Adrenal gland (tissue), 5 donors: ENCODE results near the gene CEL.

Experiments used
- CTCF ChIP-seq, 6 experiments: fragments of 450-650 bp in 4 of 6; fragments of 200-600 bp in 2 of 6; sonication (generic) in 1 of 6; IDR thresholded peaks; 1 replicate in 5 of 6; 2 replicates in 1 of 6; pipeline versions ENCODE4 v1.5.1 to v1.8.0; 2016 to 2021; ENCODE audit warnings: antibody characterized with exemption in 6 of 6, mild to moderate bottlenecking in 2 of 6, moderate library complexity in 1 of 6
- POLR2A ChIP-seq, 2 donors: fragments of 450-650 bp; IDR thresholded peaks; one replicate each; pipeline ENCODE4 v1.6.1; 2017; ENCODE audit warnings: antibody characterized with exemption in 2 of 2, mild to moderate bottlenecking in 2 of 2, moderate library complexity in 1 of 2
- donor health status: DM: no; HTN: no; CAD: no.

DNA sequence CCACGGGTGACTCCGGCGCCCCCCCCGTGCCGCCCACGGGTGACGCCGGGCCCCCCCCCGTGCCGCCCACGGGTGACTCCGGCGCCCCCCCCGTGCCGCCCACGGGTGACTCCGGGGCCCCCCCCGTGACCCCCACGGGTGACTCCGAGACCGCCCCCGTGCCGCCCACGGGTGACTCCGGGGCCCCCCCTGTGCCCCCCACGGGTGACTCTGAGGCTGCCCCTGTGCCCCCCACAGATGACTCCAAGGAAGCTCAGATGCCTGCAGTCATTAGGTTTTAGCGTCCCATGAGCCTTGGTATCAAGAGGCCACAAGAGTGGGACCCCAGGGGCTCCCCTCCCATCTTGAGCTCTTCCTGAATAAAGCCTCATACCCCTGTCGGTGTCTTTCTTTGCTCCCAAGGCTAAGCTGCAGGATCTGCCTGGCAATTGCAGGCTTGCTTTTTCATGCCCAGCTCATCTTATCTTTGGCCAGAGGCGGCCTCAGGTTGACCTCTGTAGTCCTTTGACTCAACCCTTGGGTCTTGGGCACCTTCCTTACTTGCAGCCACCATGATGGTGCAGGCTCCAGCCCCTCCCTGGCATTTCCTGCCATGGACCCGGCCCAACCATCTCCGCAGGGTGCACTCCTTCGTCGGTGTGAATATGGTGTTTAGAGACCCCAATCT, 9.8 kb downstream of the CEL start:
- TF ChIP-seq CTCF (IDR thresholded peaks at IDR 0.05), result no peak
- no peak for TF ChIP-seq POLR2A (IDR thresholded peaks at IDR 0.05)
